Glutamatergic neuron (in vitro differentiated cells): ENCODE data around the gene TIMP2. TPM values are rescaled to one million over a fixed set of nuclear protein-coding genes. Genes with fewer than 3 reads are reported as not detected.

Experiments
- DNase-seq: peaks from one replicate; pipeline ENCODE4 v3.0.0; 2022
- H3K27ac Mint-ChIP-seq: one replicate; pipeline ENCODE4 v1.8.0; 2020; ENCODE audit warnings: mild to moderate bottlenecking, mixed read lengths, inconsistent platforms; ENCODE audit not compliant: unreplicated experiment
- H3K27me3 Mint-ChIP-seq: one replicate; pipeline ENCODE4 v1.8.0; 2020; ENCODE audit warnings: mild to moderate bottlenecking, moderate library complexity, mixed read lengths, inconsistent platforms; ENCODE audit not compliant: unreplicated experiment
- H3K36me3 Mint-ChIP-seq: one replicate; pipeline ENCODE4 v1.8.0; 2020; ENCODE audit warnings: mild to moderate bottlenecking, mixed read lengths, inconsistent platforms; ENCODE audit not compliant: unreplicated experiment
- H3K4me1 Mint-ChIP-seq: one replicate; pipeline ENCODE4 v1.8.0; 2020; ENCODE audit warnings: mild to moderate bottlenecking, low read depth, mixed read lengths, inconsistent platforms; ENCODE audit not compliant: unreplicated experiment
- H3K4me3 Mint-ChIP-seq: one replicate; pipeline ENCODE4 v1.8.0; 2020; ENCODE audit warnings: mild to moderate bottlenecking, mixed read lengths, inconsistent platforms; ENCODE audit not compliant: unreplicated experiment
- H3K9me3 Mint-ChIP-seq: one replicate; pipeline ENCODE4 v1.8.0; 2020; ENCODE audit warnings: mild to moderate bottlenecking, moderate library complexity, mixed read lengths, inconsistent platforms; ENCODE audit not compliant: unreplicated experiment
- CTCF ChIP-seq: fragments of 200-600 bp; sonication (generic); IDR thresholded peaks from one replicate; pipeline ENCODE4 v1.5.0; 2021; ENCODE audit not compliant: partially characterized antibody, unreplicated experiment
- total RNA-seq: library from RNA; stranded (reverse); fragmentation: NEBNext Ultra II Directional; extraction: Animal tissue kit (Norgen Biotek cat#: 25700); gene quantifications from one replicate; pipeline ENCODE4 v1.2.1, GENCODE V29; 2021; ENCODE audit not compliant: unreplicated experiment

Gene TIMP2
- total RNA-seq, 1 donor from 2014 or later, result 121 TPM

GRCh38 chr17:78919861-78920450 lies 5.2 kb downstream of the TIMP2 start:
- peaks cover 24% of the 10 kb centered on the region for H3K4me1 Mint-ChIP-seq
- H3K4me3 Mint-ChIP-seq, result peak overlapping the region; percentile 69
- peaks cover 10% of the 10 kb centered on the region for H3K27me3 Mint-ChIP-seq
- H3K27ac Mint-ChIP-seq, result peak overlapping the region; percentile 57
- peaks cover 2% of the 10 kb centered on the region for H3K9me3 Mint-ChIP-seq
- H3K36me3 Mint-ChIP-seq, result no peaks in the 10 kb centered on the region
- no peak for DNase-seq
- TF ChIP-seq CTCF, result no peak

DNA sequence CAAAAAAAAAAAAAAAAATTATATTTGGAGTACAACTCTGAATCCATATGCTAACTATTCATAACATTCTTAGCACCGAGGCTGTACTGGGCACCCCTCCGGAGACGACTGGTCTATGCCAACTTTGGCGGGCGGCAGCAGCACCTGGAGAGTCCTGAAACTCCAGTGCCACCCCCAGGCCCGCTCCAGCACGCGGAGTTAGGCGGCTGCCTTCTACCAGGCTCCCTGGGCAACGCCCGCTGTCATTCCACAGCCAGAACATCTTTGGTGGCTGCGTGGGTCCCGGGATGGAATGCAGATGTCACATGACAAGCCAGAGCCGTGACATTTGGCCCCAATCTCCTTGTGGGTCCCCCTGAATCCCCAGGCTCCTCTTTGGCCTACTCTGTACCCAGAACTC lies 6.2 kb downstream of the TIMP2 start:
- DNase-seq, result no peak
- TF ChIP-seq CTCF, result no peak
- Mint-ChIP-seq H3K9me3 (peaks cover 2% of the 10 kb centered on the region), H3K27ac (no peak overlapping the region), H3K4me1 (peaks cover 24% of the 10 kb centered on the region), H3K27me3 (peaks cover 10% of the 10 kb centered on the region), H3K36me3 (no peaks in the 10 kb centered on the region), H3K4me3 (no peak overlapping the region)

GRCh38 chr17:78917451-78918275 lies 7.5 kb downstream of the TIMP2 start:
- DNase-seq, result no peak
- Mint-ChIP-seq H3K36me3 (no peaks in the 10 kb centered on the region), H3K4me3 (no peak overlapping the region), H3K9me3 (peaks cover 2% of the 10 kb centered on the region), H3K4me1 (peaks cover 24% of the 10 kb centered on the region), H3K27me3 (peaks cover 10% of the 10 kb centered on the region), H3K27ac (no peak overlapping the region)
- no peak for TF ChIP-seq CTCF

DNA sequence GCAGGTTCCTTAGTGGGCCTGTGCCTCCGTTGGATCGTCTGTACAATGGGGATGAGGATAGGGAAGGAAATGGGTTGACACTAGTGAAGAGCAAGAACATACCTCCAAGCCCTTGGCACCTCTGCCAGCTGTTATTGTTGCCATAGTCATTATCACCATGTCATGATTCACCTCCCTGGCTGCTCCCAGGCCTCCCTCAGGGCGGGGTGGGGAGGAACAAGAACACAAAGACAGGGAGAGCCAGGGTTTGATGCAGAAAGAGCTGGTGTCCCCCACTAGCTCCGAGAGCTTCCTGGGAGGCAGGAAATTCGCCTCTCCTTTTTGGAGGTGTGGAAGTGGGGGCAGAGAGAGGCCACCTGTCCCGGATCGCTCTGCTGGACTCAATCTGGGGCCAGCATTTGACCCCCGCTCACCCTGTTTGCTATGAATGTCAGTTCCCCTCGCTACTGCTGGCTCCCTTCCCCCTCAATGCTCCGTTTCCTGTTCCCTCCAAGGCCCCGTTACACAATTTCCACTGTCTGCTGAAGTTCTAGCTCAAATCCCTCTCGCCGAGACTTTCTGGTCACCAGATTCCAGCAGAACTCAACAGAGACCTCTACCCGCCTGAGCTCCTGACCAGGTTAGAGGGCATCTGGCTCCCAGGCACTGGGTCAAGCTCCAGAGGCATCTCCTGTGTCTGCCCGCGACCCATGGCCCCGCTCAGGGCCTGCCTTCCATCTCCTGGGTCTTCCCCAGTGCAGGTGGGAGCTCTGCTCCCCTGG lies 9.1 kb downstream of the TIMP2 start:
- no peak overlapping the region for H3K4me3 Mint-ChIP-seq

More for the DNA sequence above, 9.1 kb downstream of the TIMP2 start:
- DNase-seq, result no peak
- no peaks in the 10 kb centered on the region for H3K9me3 Mint-ChIP-seq
- H3K27ac Mint-ChIP-seq, result no peak overlapping the region
- TF ChIP-seq CTCF, result no peak
- peaks cover 16% of the 10 kb centered on the region for H3K4me1 Mint-ChIP-seq
- H3K36me3 Mint-ChIP-seq, result no peaks in the 10 kb centered on the region
- H3K27me3 Mint-ChIP-seq, result peaks cover 10% of the 10 kb centered on the region
